Ovary (tissue), 3 donors: ENCODE measurements around the gene ZNF423.

Source experiments
- POLR2A ChIP-seq: fragments of 450-650 bp; IDR thresholded peaks from one replicate; pipeline ENCODE4 v1.6.1; 2017; ENCODE audit warnings: antibody characterized with exemption, mild to moderate bottlenecking, moderate library complexity
- TF ChIP-seq, protein P1 (sequence below), 3 donors: fragments of 450-650 bp in 2 of 3; fragments of 200-600 bp in 1 of 3; IDR thresholded peaks; one replicate each; pipeline versions ENCODE4 v1.5.1 to v1.8.0; 2016 to 2022; ENCODE audit warnings: antibody characterized with exemption in 3 of 3, mild to moderate bottlenecking in 1 of 3
- donor health status: DM: no; HTN: no; CAD: no.

DNA sequence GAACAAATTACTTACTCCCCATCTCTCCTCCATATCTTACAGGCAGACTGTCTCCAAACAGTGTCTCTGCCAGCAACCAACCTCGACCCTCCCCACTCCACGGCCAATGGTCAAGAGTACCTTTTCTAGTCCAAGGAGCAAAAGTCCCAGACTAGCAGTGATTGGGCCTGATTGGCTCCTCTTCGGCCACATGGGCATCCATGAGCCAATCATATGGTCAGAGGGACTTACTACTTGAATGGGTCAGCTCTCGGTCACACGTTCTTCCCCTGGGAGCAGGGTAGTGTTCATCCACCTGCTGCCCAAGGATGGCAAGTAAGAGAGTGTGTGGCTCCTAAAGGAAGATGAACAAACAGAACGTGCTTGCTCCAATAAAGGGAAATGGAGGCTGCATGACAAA lies 397.7 kb downstream of the ZNF423 start:
- TF ChIP-seq POLR2A = no peak
- TF ChIP-seq, protein P1, sequence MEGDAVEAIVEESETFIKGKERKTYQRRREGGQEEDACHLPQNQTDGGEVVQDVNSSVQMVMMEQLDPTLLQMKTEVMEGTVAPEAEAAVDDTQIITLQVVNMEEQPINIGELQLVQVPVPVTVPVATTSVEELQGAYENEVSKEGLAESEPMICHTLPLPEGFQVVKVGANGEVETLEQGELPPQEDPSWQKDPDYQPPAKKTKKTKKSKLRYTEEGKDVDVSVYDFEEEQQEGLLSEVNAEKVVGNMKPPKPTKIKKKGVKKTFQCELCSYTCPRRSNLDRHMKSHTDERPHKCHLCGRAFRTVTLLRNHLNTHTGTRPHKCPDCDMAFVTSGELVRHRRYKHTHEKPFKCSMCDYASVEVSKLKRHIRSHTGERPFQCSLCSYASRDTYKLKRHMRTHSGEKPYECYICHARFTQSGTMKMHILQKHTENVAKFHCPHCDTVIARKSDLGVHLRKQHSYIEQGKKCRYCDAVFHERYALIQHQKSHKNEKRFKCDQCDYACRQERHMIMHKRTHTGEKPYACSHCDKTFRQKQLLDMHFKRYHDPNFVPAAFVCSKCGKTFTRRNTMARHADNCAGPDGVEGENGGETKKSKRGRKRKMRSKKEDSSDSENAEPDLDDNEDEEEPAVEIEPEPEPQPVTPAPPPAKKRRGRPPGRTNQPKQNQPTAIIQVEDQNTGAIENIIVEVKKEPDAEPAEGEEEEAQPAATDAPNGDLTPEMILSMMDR (IDR thresholded peaks at IDR 0.05) = no peak
